GM23338 (cell line): ENCODE data around the gene ARHGAP28. TPM values are rescaled to one million over a fixed set of nuclear protein-coding genes. Genes with fewer than 3 reads are reported as not detected.

ENCODE experiments used
- ATAC-seq: fragments of 200-7000 bp; cut with Tn5 transposase; 3 replicates; pipeline ENCODE4 v1.9.1; 2020
- DNase-seq: peaks from one replicate; pipeline ENCODE4 v3.0.0-alpha.2; 2015; ENCODE audit warnings: low spot score
- H2AFZ ChIP-seq: fragments of 200-600 bp; sonication (generic); 2 replicates; pipeline ENCODE4 v1.8.0; 2016; ENCODE audit warnings: antibody characterized with exemption, mild to moderate bottlenecking, moderate library complexity
- H3F3A ChIP-seq: fragments of 200-600 bp; sonication (generic); replicated peaks from 2 replicates; pipeline ENCODE4 v1.8.0; 2017; ENCODE audit warnings: antibody characterized with exemption, mixed run types, low read depth
- H3K27ac ChIP-seq: fragments of 200-600 bp; sonication (generic); 2 replicates; pipeline ENCODE4 v1.6.1; 2016; ENCODE audit warnings: low read depth
- H3K27me3 ChIP-seq: fragments of 200-600 bp; sonication (generic); 2 replicates; pipeline ENCODE4 v1.8.0; 2016; ENCODE audit warnings: mild to moderate bottlenecking, mixed run types, moderate library complexity; ENCODE audit not compliant: insufficient read depth
- H3K36me3 ChIP-seq: fragments of 200-600 bp; sonication (generic); 2 replicates; pipeline ENCODE4 v1.8.0; 2016; ENCODE audit warnings: mild to moderate bottlenecking; ENCODE audit not compliant: insufficient read depth
- H3K4me1 ChIP-seq: fragments of 200-600 bp; sonication (generic); 2 replicates; pipeline ENCODE4 v1.8.0; 2016; ENCODE audit warnings: mild to moderate bottlenecking, moderate library complexity; ENCODE audit not compliant: insufficient read depth
- H3K4me2 ChIP-seq: fragments of 200-600 bp; sonication (generic); 2 replicates; pipeline ENCODE4 v1.7.1; 2017; ENCODE audit warnings: mixed run types
- H3K4me3 ChIP-seq: fragments of 200-600 bp; sonication (generic); 2 replicates; pipeline ENCODE4 v1.6.1; 2016; ENCODE audit warnings: mixed run types
- H3K79me2 ChIP-seq: fragments of 200-600 bp; sonication (generic); replicated peaks from 2 replicates; pipeline ENCODE4 v1.8.0; 2017; ENCODE audit warnings: mild to moderate bottlenecking; ENCODE audit not compliant: insufficient read depth
- H3K9me2 ChIP-seq: fragments of 200-600 bp; sonication (generic); 2 replicates; pipeline ENCODE4 v1.8.0; 2017; ENCODE audit not compliant: insufficient read depth
- H4K20me1 ChIP-seq: fragments of 200-600 bp; sonication (generic); replicated peaks from 2 replicates; pipeline ENCODE4 v1.8.0; 2017; ENCODE audit warnings: mild to moderate bottlenecking; ENCODE audit not compliant: insufficient read depth
- H3K27ac Mint-ChIP-seq: 2 replicates; pipeline ENCODE4 v1.8.0; 2020; ENCODE audit warnings: inconsistent platforms, mild to moderate bottlenecking, moderate library complexity, mixed read lengths
- H3K27me3 Mint-ChIP-seq: 3 replicates; pipeline ENCODE4 v1.8.0; 2022; ENCODE audit warnings: low read depth, mild to moderate bottlenecking, moderate library complexity, mixed read lengths, inconsistent platforms; ENCODE audit not compliant: insufficient read depth, poor library complexity
- H3K36me3 Mint-ChIP-seq: 3 replicates; pipeline ENCODE4 v1.8.0; 2021; ENCODE audit warnings: low read depth, mild to moderate bottlenecking, inconsistent platforms, moderate library complexity, mixed read lengths
- H3K4me1 Mint-ChIP-seq: 3 replicates; pipeline ENCODE4 v1.8.0; 2020; ENCODE audit warnings: mild to moderate bottlenecking, inconsistent platforms, mixed read lengths
- H3K4me3 Mint-ChIP-seq: 3 replicates; pipeline ENCODE4 v1.8.0; 2021; ENCODE audit warnings: moderate library complexity, mild to moderate bottlenecking, inconsistent platforms, mixed read lengths
- H3K9me3 Mint-ChIP-seq: 3 replicates; pipeline ENCODE4 v1.8.0; 2020; ENCODE audit warnings: moderate library complexity, mild to moderate bottlenecking, inconsistent platforms, mixed read lengths
- CREB1 ChIP-seq: fragments of 250-450 bp; sonication (Bioruptor Pico); IDR thresholded peaks from 2 replicates; pipeline ENCODE4 v1.5.0; 2020; ENCODE audit warnings: low read depth, mild to moderate bottlenecking, moderate library complexity
- CTCF ChIP-seq, 2 experiments: fragments of 200-600 bp in 1 of 2; sonication (generic) in 1 of 2; conservative IDR thresholded peaks; 2 replicates each; pipeline versions ENCODE4 v1.5.1 to v1.6.1; 2016 to 2017; ENCODE audit warnings: antibody characterized with exemption in 2 of 2, low read depth in 2 of 2, mild to moderate bottlenecking in 2 of 2, moderate library complexity in 1 of 2
- EZH2 ChIP-seq: fragments of 200-600 bp; sonication (generic); IDR thresholded peaks from one replicate; pipeline ENCODE4 v1.8.0; 2017; ENCODE audit warnings: antibody characterized with exemption, mild to moderate bottlenecking, low read depth; ENCODE audit not compliant: unreplicated experiment
- EZH2phosphoT487 ChIP-seq: fragments of 200-600 bp; sonication (generic); IDR thresholded peaks from one replicate; pipeline ENCODE4 v1.8.1; 2018; ENCODE audit warnings: antibody characterized with exemption; ENCODE audit not compliant: unreplicated experiment
- JUNB ChIP-seq: IDR thresholded peaks from one replicate; pipeline ENCODE4 v1.6.1; 2016; ENCODE audit warnings: antibody characterized with exemption; ENCODE audit not compliant: unreplicated experiment
- POLR2AphosphoS5 ChIP-seq: IDR thresholded peaks from 2 replicates; pipeline ENCODE4 v1.6.1; 2016; ENCODE audit warnings: antibody characterized with exemption, low read depth
- STAT1 ChIP-seq: IDR thresholded peaks from one replicate; pipeline ENCODE4 v1.6.1; 2016; ENCODE audit warnings: antibody characterized with exemption; ENCODE audit not compliant: unreplicated experiment
- ZNF114 ChIP-seq: fragments of 250-450 bp; sonication (Bioruptor Pico); IDR thresholded peaks from 2 replicates; pipeline ENCODE4 v1.5.0; 2020; ENCODE audit warnings: mild to moderate bottlenecking, moderate library complexity
- ZNF331 ChIP-seq: fragments of 250-450 bp; sonication (Bioruptor Pico); IDR thresholded peaks from 2 replicates; pipeline ENCODE4 v1.5.0; 2020; ENCODE audit warnings: low read depth, mild to moderate bottlenecking, moderate library complexity
- polyA plus RNA-seq: library from polyadenylated mRNA; unstranded; fragments of >200 nt; fragmentation: Nextera tagmentation; extraction: Ambion mirVana; gene quantifications from 2 replicates; pipeline ENCODE4 v1.2.1, GENCODE V29; 2016
- total RNA-seq: library from RNA; depleted of rRNA; stranded (reverse); fragments of >200 nt; shearing (Covaris generic); gene quantifications from 2 replicates; pipeline ENCODE4 v1.2.3, GENCODE V29; 2014
- TF ChIP-seq, protein P1 (sequence below): IDR thresholded peaks from 2 replicates; pipeline ENCODE4 v1.6.1; 2016; ENCODE audit warnings: antibody characterized with exemption
- TF ChIP-seq, protein P2 (sequence below): fragments of 250-450 bp; sonication (Bioruptor Pico); IDR thresholded peaks from 2 replicates; pipeline ENCODE4 v1.5.0; 2020; ENCODE audit warnings: mild to moderate bottlenecking, moderate library complexity
- TF ChIP-seq, protein P3 (sequence below): IDR thresholded peaks from one replicate; pipeline ENCODE4 v1.6.1; 2018; ENCODE audit warnings: antibody characterized with exemption; ENCODE audit not compliant: unreplicated experiment

The ARHGAP28 gene
- total and polyA plus RNA-seq, 2 experiments from 2014 or later, result 2.8 to 9.6 TPM

GRCh38 chr18:6961331-6961730 is 231.8 kb downstream of the ARHGAP28 start:
- H3K36me3 ChIP-seq, result peaks cover 32% of the 10 kb centered on the region
- H3K27me3 ChIP-seq, result no peaks in the 10 kb centered on the region
- no peak overlapping the region for H3K4me3 Mint-ChIP-seq
- TF ChIP-seq JUNB (no peak), POLR2AphosphoS5 (no peak), EZH2phosphoT487 (no peak), CTCF (conservative IDR thresholded peaks at IDR 0.05; ENCODE audit: low read depth in 2 of 2) (no peak), ZNF114 (CRISPR knock-in tag) (no peak), ZNF331 (CRISPR knock-in tag) (no peak), EZH2 (no peak), CREB1 (CRISPR knock-in tag) (no peak), STAT1 (no peak)
- TF ChIP-seq, protein P1, sequence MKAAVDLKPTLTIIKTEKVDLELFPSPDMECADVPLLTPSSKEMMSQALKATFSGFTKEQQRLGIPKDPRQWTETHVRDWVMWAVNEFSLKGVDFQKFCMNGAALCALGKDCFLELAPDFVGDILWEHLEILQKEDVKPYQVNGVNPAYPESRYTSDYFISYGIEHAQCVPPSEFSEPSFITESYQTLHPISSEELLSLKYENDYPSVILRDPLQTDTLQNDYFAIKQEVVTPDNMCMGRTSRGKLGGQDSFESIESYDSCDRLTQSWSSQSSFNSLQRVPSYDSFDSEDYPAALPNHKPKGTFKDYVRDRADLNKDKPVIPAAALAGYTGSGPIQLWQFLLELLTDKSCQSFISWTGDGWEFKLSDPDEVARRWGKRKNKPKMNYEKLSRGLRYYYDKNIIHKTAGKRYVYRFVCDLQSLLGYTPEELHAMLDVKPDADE, result no peak
- TF ChIP-seq, protein P2, sequence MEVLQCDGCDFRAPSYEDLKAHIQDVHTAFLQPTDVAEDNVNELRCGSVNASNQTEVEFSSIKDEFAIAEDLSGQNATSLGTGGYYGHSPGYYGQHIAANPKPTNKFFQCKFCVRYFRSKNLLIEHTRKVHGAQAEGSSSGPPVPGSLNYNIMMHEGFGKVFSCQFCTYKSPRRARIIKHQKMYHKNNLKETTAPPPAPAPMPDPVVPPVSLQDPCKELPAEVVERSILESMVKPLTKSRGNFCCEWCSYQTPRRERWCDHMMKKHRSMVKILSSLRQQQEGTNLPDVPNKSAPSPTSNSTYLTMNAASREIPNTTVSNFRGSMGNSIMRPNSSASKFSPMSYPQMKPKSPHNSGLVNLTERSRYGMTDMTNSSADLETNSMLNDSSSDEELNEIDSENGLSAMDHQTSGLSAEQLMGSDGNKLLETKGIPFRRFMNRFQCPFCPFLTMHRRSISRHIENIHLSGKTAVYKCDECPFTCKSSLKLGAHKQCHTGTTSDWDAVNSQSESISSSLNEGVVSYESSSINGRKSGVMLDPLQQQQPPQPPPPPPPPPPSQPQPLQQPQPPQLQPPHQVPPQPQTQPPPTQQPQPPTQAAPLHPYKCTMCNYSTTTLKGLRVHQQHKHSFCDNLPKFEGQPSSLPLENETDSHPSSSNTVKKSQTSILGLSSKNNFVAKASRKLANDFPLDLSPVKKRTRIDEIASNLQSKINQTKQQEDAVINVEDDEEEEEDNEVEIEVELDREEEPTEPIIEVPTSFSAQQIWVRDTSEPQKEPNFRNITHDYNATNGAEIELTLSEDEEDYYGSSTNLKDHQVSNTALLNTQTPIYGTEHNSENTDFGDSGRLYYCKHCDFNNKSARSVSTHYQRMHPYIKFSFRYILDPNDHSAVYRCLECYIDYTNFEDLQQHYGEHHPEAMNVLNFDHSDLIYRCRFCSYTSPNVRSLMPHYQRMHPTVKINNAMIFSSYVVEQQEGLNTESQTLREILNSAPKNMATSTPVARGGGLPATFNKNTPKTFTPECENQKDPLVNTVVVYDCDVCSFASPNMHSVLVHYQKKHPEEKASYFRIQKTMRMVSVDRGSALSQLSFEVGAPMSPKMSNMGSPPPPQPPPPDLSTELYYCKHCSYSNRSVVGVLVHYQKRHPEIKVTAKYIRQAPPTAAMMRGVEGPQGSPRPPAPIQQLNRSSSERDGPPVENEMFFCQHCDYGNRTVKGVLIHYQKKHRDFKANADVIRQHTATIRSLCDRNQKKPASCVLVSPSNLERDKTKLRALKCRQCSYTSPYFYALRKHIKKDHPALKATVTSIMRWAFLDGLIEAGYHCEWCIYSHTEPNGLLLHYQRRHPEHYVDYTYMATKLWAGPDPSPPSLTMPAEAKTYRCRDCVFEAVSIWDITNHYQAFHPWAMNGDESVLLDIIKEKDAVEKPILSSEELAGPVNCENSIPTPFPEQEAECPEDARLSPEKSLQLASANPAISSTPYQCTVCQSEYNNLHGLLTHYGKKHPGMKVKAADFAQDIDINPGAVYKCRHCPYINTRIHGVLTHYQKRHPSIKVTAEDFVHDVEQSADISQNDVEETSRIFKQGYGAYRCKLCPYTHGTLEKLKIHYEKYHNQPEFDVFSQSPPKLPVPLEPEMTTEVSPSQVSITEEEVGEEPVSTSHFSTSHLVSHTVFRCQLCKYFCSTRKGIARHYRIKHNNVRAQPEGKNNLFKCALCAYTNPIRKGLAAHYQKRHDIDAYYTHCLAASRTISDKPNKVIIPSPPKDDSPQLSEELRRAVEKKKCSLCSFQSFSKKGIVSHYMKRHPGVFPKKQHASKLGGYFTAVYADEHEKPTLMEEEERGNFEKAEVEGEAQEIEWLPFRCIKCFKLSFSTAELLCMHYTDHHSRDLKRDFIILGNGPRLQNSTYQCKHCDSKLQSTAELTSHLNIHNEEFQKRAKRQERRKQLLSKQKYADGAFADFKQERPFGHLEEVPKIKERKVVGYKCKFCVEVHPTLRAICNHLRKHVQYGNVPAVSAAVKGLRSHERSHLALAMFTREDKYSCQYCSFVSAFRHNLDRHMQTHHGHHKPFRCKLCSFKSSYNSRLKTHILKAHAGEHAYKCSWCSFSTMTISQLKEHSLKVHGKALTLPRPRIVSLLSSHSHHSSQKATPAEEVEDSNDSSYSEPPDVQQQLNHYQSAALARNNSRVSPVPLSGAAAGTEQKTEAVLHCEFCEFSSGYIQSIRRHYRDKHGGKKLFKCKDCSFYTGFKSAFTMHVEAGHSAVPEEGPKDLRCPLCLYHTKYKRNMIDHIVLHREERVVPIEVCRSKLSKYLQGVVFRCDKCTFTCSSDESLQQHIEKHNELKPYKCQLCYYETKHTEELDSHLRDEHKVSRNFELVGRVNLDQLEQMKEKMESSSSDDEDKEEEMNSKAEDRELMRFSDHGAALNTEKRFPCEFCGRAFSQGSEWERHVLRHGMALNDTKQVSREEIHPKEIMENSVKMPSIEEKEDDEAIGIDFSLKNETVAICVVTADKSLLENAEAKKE (CRISPR knock-in tag), result no peak
- TF ChIP-seq, protein P3, sequence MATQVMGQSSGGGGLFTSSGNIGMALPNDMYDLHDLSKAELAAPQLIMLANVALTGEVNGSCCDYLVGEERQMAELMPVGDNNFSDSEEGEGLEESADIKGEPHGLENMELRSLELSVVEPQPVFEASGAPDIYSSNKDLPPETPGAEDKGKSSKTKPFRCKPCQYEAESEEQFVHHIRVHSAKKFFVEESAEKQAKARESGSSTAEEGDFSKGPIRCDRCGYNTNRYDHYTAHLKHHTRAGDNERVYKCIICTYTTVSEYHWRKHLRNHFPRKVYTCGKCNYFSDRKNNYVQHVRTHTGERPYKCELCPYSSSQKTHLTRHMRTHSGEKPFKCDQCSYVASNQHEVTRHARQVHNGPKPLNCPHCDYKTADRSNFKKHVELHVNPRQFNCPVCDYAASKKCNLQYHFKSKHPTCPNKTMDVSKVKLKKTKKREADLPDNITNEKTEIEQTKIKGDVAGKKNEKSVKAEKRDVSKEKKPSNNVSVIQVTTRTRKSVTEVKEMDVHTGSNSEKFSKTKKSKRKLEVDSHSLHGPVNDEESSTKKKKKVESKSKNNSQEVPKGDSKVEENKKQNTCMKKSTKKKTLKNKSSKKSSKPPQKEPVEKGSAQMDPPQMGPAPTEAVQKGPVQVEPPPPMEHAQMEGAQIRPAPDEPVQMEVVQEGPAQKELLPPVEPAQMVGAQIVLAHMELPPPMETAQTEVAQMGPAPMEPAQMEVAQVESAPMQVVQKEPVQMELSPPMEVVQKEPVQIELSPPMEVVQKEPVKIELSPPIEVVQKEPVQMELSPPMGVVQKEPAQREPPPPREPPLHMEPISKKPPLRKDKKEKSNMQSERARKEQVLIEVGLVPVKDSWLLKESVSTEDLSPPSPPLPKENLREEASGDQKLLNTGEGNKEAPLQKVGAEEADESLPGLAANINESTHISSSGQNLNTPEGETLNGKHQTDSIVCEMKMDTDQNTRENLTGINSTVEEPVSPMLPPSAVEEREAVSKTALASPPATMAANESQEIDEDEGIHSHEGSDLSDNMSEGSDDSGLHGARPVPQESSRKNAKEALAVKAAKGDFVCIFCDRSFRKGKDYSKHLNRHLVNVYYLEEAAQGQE, result no peak
- no peaks in the 10 kb centered on the region for H3K4me1 Mint-ChIP-seq
- peaks cover 2% of the 10 kb centered on the region; the same call in 2 of the 3 replicates for H3K9me3 Mint-ChIP-seq
- H3K4me1 ChIP-seq, result no peaks in the 10 kb centered on the region
- no peaks in the 10 kb centered on the region for H3K79me2 ChIP-seq
- DNase-seq, result no peak
- H3F3A ChIP-seq, result no peaks in the 10 kb centered on the region
- H3K9me2 ChIP-seq, result no peaks in the 10 kb centered on the region
- peaks cover 2% of the 10 kb centered on the region for H3K27me3 Mint-ChIP-seq
- H4K20me1 ChIP-seq, result 0 out of 2 replicates have a peak, but pooled peaks cover 4% of the 10 kb centered on the region
- no peak overlapping the region for H3K4me3 ChIP-seq
- H3K27ac ChIP-seq, result no peak overlapping the region
- H3K4me2 ChIP-seq, result no peak overlapping the region
- no peak overlapping the region for H3K27ac Mint-ChIP-seq
- H3K36me3 Mint-ChIP-seq, result peaks cover 52% of the 10 kb centered on the region
- no peak for ATAC-seq
- H2AFZ ChIP-seq, result no peak overlapping the region
